Measurements from ENCODE around the gene TCAF2.
"Not testable (repeated sequence)": the region's sequence is repeated elsewhere in the genome, so short reads cannot be mapped to it uniquely, and the experiment has no call there.

The TCAF2 gene

GRCh38 chr7:143622130-143622529 is 1.4 kb downstream of the TCAF2 start:
- not testable (repeated sequence) for H3K27ac ChIP-seq (ENCODE audit: insufficient read depth, low read length, poor library complexity, severe bottlenecking); H3K4me1 ChIP-seq (ENCODE audit: control insufficient read depth, insufficient read depth, low read length, poor library complexity, severe bottlenecking); H3K4me3 ChIP-seq (ENCODE audit: insufficient read depth, low read depth, low read length, poor library complexity, severe bottlenecking); DNase-seq; H3K36me3 ChIP-seq (ENCODE audit: control insufficient read depth, insufficient read depth, low read length); H3K9me3 ChIP-seq (ENCODE audit: control insufficient read depth, low read length); H3K27me3 ChIP-seq (replicated peaks; ENCODE audit: control insufficient read depth, insufficient read depth, low read length, poor library complexity, severe bottlenecking)

- H3K27me3 ChIP-seq (replicated peaks; ENCODE audit: control insufficient read depth, insufficient read depth, low read length, poor library complexity, severe bottlenecking); H3K27ac ChIP-seq (ENCODE audit: insufficient read depth, low read length, poor library complexity, severe bottlenecking); H3K36me3 ChIP-seq (ENCODE audit: control insufficient read depth, insufficient read depth, low read length); H3K9me3 ChIP-seq (ENCODE audit: control insufficient read depth, low read length); DNase-seq; H3K4me3 ChIP-seq (ENCODE audit: insufficient read depth, low read depth, low read length, poor library complexity, severe bottlenecking); H3K4me1 ChIP-seq (ENCODE audit: control insufficient read depth, insufficient read depth, low read length, poor library complexity, severe bottlenecking): not testable (repeated sequence)
Observed at GRCh38 chr7:143630653-143631052, 9.9 kb downstream of the TCAF2 start.

GRCh38 chr7:143632506-143632905 is 11.7 kb downstream of the TCAF2 start:
- H3K4me1 ChIP-seq (ENCODE audit: control insufficient read depth, insufficient read depth, low read length, poor library complexity, severe bottlenecking); H3K36me3 ChIP-seq (ENCODE audit: control insufficient read depth, insufficient read depth, low read length); H3K27me3 ChIP-seq (replicated peaks; ENCODE audit: control insufficient read depth, insufficient read depth, low read length, poor library complexity, severe bottlenecking); H3K9me3 ChIP-seq (ENCODE audit: control insufficient read depth, low read length); H3K27ac ChIP-seq (ENCODE audit: insufficient read depth, low read length, poor library complexity, severe bottlenecking); DNase-seq; H3K4me3 ChIP-seq (ENCODE audit: insufficient read depth, low read depth, low read length, poor library complexity, severe bottlenecking): not testable (repeated sequence)

GRCh38 chr7:143633013-143633618 is 12.3 kb downstream of the TCAF2 start:
- not testable (repeated sequence) for H3K4me1 ChIP-seq (ENCODE audit: control insufficient read depth, insufficient read depth, low read length, poor library complexity, severe bottlenecking); H3K9me3 ChIP-seq (ENCODE audit: control insufficient read depth, low read length); H3K27ac ChIP-seq (ENCODE audit: insufficient read depth, low read length, poor library complexity, severe bottlenecking)

GRCh38 chr7:143635364-143636240 is 14.8 kb downstream of the TCAF2 start:
- not testable (repeated sequence) for DNase-seq; H3K36me3 ChIP-seq (ENCODE audit: control insufficient read depth, insufficient read depth, low read length); H3K9me3 ChIP-seq (ENCODE audit: control insufficient read depth, low read length); H3K4me3 ChIP-seq (ENCODE audit: insufficient read depth, low read depth, low read length, poor library complexity, severe bottlenecking); H3K27ac ChIP-seq (ENCODE audit: insufficient read depth, low read length, poor library complexity, severe bottlenecking); H3K4me1 ChIP-seq (ENCODE audit: control insufficient read depth, insufficient read depth, low read length, poor library complexity, severe bottlenecking); H3K27me3 ChIP-seq (replicated peaks; ENCODE audit: control insufficient read depth, insufficient read depth, low read length, poor library complexity, severe bottlenecking)

More at GRCh38 chr7:143633013-143633618, 12.3 kb downstream of the TCAF2 start:
- DNase-seq; H3K27me3 ChIP-seq (replicated peaks; ENCODE audit: control insufficient read depth, insufficient read depth, low read length, poor library complexity, severe bottlenecking); H3K36me3 ChIP-seq (ENCODE audit: control insufficient read depth, insufficient read depth, low read length); H3K4me3 ChIP-seq (ENCODE audit: insufficient read depth, low read depth, low read length, poor library complexity, severe bottlenecking): not testable (repeated sequence)

GRCh38 chr7:143639372-143639771 is 18.6 kb downstream of the TCAF2 start:
- DNase-seq; H3K36me3 ChIP-seq (ENCODE audit: control insufficient read depth, insufficient read depth, low read length); H3K27me3 ChIP-seq (replicated peaks; ENCODE audit: control insufficient read depth, insufficient read depth, low read length, poor library complexity, severe bottlenecking); H3K4me1 ChIP-seq (ENCODE audit: control insufficient read depth, insufficient read depth, low read length, poor library complexity, severe bottlenecking); H3K27ac ChIP-seq (ENCODE audit: insufficient read depth, low read length, poor library complexity, severe bottlenecking); H3K4me3 ChIP-seq (ENCODE audit: insufficient read depth, low read depth, low read length, poor library complexity, severe bottlenecking); H3K9me3 ChIP-seq (ENCODE audit: control insufficient read depth, low read length): not testable (repeated sequence)

- H3K36me3 ChIP-seq (ENCODE audit: control insufficient read depth, insufficient read depth, low read length); H3K4me3 ChIP-seq (ENCODE audit: insufficient read depth, low read depth, low read length, poor library complexity, severe bottlenecking); H3K9me3 ChIP-seq (ENCODE audit: control insufficient read depth, low read length); H3K4me1 ChIP-seq (ENCODE audit: control insufficient read depth, insufficient read depth, low read length, poor library complexity, severe bottlenecking); DNase-seq; H3K27ac ChIP-seq (ENCODE audit: insufficient read depth, low read length, poor library complexity, severe bottlenecking); H3K27me3 ChIP-seq (replicated peaks; ENCODE audit: control insufficient read depth, insufficient read depth, low read length, poor library complexity, severe bottlenecking): not testable (repeated sequence)
Observed at GRCh38 chr7:143640528-143641189, 19.9 kb downstream of the TCAF2 start.

GRCh38 chr7:143646598-143646997 is 25.8 kb downstream of the TCAF2 start:
- H3K4me3 ChIP-seq (ENCODE audit: insufficient read depth, low read depth, low read length, poor library complexity, severe bottlenecking); H3K27me3 ChIP-seq (replicated peaks; ENCODE audit: control insufficient read depth, insufficient read depth, low read length, poor library complexity, severe bottlenecking); DNase-seq; H3K27ac ChIP-seq (ENCODE audit: insufficient read depth, low read length, poor library complexity, severe bottlenecking); H3K9me3 ChIP-seq (ENCODE audit: control insufficient read depth, low read length); H3K4me1 ChIP-seq (ENCODE audit: control insufficient read depth, insufficient read depth, low read length, poor library complexity, severe bottlenecking); H3K36me3 ChIP-seq (ENCODE audit: control insufficient read depth, insufficient read depth, low read length): not testable (repeated sequence)

- H3K4me3 ChIP-seq (ENCODE audit: insufficient read depth, low read depth, low read length, poor library complexity, severe bottlenecking); H3K9me3 ChIP-seq (ENCODE audit: control insufficient read depth, low read length); DNase-seq; H3K36me3 ChIP-seq (ENCODE audit: control insufficient read depth, insufficient read depth, low read length); H3K27me3 ChIP-seq (replicated peaks; ENCODE audit: control insufficient read depth, insufficient read depth, low read length, poor library complexity, severe bottlenecking); H3K4me1 ChIP-seq (ENCODE audit: control insufficient read depth, insufficient read depth, low read length, poor library complexity, severe bottlenecking); H3K27ac ChIP-seq (ENCODE audit: insufficient read depth, low read length, poor library complexity, severe bottlenecking): not testable (repeated sequence)
Observed at GRCh38 chr7:143649902-143650301, 29.1 kb downstream of the TCAF2 start.

- not testable (repeated sequence) for H3K4me3 ChIP-seq (ENCODE audit: insufficient read depth, low read depth, low read length, poor library complexity, severe bottlenecking)
Observed at GRCh38 chr7:143650447-143650846, 29.7 kb downstream of the TCAF2 start.

More at GRCh38 chr7:143650447-143650846, 29.7 kb downstream of the TCAF2 start:
- not testable (repeated sequence) for H3K27me3 ChIP-seq (replicated peaks; ENCODE audit: control insufficient read depth, insufficient read depth, low read length, poor library complexity, severe bottlenecking); H3K36me3 ChIP-seq (ENCODE audit: control insufficient read depth, insufficient read depth, low read length); DNase-seq; H3K4me1 ChIP-seq (ENCODE audit: control insufficient read depth, insufficient read depth, low read length, poor library complexity, severe bottlenecking); H3K9me3 ChIP-seq (ENCODE audit: control insufficient read depth, low read length); H3K27ac ChIP-seq (ENCODE audit: insufficient read depth, low read length, poor library complexity, severe bottlenecking)

All from effector memory CD4-positive, alpha-beta T cell (primary cell).